Amniotic stem cell (primary cell): Measurements from ENCODE around the gene KATNAL1.

Experiments used
- DNase-seq: peaks from one replicate; lab custom pipeline; 2025; lab: John Stamatoyannopoulos, UW

Gene KATNAL1

DNA sequence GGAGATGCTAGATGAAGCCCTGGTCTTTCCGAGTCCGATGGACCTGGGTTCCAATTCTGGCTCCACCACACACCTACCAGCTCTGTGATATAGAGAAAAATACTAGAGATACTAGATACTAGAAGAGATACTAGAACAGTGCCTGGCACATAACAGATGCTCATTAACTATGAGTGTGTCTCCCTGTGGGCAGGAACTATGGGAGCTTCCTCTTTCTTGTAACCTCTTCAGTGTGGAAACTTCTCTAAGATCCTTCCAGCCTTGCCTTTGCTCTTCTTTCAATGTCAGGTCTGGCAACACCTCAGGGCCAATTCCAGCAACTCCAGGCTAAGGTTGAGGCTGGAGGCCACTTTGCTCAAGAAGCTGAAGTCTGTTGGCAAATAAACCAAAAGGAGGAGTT lies 143.9 kb downstream of the KATNAL1 start:
- DNase-seq: no peak

GRCh38 chr13:30159446-30159839 lies 147.9 kb downstream of the KATNAL1 start:
- DNase-seq: no peak

DNA sequence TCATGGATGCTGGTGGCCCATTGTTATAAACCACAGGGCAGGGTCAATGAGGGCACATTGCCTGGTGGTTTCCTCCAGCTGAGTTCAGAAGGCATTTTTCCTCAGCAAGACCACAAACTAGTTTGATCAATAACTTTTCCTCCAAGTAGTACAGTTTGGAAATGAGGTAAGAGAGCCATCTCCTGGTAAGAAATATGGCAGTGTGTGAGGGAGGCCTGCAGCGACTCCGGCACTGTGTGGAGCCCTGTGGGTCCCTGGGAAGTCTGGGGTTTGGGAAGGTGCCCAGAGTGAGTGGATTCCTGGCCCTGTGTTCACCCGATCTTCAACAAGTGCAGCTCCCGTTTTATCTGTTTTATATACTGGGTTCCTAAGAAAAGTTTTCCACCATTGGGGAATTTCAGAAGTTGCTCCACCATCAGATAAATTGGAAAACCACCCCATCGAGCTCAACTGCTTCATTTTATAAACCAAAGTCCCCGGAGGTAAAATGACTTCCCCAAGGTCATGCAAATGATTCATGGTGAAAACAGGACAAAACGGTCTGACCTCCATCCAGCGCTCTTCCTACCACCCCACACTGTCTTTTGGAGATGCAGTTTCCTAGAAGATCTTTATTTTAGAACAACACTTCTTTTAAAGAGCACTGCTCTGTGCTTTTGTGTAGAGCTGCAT lies 148.4 kb downstream of the KATNAL1 start:
- no peak for DNase-seq

DNA sequence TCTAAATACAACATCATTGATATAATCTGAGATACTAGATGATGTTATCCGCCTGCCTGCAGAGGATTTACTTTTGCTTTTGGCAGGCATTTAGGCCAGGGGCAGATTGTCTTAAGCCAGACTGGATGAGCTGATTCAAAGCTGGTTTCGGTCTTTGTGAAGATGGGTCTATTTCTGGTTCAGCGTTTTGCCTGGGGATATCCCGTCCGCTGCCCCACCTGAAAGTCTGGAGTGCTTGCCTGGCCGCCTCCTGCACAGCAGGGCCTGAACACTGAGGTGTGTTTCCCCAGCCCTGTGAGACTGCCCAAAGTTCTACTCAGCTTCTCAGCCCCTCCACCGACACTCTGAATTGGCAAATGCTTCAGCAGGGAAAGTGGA lies 149.7 kb downstream of the KATNAL1 start:
- DNase-seq: no peak

DNA sequence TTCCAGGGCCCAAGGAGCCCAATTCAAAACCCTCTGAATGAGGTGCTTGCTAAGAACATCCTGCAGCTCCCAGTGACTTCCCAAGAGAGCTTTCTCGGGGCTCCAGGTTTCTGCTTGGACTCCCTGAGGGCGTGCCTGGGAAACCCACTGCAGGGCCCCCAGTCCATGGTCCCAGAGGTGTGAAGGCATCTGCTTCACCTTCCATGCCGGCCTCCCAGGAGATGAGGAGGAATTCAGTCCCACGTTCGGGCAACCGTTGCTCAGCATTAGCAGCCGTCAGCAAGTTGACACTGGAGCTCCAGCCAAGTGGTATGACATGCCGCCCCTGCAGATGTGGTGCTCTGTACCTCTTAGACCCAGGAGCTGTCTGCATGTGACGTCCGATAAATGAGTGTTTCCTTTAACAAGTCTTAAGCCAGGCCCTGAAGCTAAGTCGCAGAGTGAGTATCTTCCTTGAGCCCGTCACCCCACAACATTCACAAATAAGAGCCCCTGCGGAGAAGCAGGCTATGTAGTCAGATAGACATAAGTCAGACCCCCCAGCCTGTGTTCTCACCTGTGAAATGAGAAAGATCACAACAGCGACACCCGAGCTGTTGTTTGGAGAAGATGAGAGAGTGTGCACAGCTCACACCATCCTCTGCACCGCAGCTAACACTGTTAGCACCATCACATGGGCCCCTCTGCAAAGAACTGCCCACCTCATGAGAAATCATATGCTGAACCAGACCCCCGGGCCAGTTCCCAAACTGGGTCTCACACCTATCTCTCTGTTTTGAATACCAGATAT lies 150.3 kb downstream of the KATNAL1 start:
- DNase-seq: no peak

- no peak for DNase-seq
These were observed 151.1 kb downstream of the KATNAL1 start for GRCh38 chr13:30156270-30156669.

DNA sequence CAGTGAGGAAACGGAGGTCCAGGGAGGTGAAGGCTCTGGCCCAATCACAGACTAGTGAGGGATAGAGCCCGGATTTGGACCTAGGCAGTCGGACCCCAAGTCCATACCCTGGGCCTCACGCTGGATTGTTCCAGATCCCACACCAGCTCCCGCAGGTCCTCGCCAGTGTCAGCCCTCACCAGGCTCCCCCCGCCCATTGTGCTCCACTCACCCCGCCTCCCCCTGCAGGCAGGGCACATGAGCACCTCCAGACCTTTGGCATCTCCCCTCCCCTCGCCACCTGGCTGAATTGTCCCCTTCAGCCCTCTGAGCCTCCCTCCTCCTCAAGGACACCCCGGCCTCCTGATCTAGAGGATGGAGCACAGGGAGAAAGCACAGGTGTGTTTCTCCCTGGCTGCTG lies 152.4 kb downstream of the KATNAL1 start:
- no peak for DNase-seq

DNA sequence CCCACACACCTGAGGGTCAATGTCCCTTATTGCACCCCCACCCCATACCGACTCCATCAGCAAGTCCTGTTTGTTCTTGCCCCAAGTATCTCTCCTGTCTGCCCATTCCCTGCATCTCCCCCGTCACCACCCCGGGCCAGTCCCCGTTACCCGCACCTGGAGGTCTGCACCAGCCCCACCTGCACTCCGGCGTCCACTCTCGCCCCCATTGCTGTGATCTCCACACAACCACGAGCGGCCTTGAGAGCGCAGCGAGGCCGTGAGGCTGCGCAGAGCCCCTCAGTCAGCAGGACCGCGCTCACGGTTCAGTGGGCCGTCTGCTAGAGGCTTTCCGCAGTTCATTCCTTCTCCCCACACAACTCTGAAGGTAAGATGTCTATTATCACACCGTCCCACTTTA lies 152.8 kb downstream of the KATNAL1 start:
- DNase-seq: no peak

DNA sequence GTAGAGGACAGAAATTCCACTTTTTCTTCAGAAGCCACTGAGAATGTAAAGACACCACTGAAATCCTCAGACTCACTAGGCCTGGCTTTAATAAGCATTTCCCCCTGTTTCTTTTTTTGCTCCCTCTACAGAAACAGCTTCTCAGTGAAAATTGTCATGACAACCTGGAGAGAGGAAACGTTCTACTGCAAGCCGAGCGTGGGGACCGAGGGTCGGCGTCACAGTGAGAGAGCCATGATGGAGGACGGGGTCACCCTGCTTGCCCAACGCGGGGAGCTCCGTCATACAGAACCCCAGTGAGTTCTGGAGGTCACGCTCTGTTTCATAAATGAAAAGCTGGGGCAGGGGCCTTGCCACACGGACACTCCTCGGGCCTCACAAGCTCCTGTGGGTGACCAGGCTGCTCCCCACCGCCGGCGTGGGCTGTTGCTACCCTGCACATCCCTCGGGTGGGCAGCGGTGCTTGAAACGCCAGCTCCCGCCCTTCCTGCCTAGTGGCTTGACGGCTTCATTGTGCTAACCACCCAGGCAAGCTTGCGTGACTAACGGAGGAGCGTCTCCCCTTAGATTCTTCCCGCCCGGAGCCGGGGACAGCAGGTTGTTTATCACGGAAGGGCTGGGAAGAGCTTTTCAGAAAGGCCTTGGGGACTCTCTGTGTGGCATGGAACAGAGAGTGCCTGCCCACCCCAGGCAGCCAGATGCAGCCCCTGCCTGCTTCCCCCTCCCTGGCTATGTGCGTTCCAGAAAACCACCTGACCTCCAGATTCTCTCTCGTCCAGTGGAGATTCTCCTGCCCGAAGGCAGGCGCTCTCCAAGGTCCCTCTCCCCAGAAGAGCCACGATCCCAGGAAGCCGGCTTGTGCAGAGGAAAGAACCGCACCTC lies 153.6 kb downstream of the KATNAL1 start:
- no peak for DNase-seq
